MM.1S (cell line): Measurements from ENCODE around the gene COL6A2.

Source experiments
- DNase-seq: peaks from one replicate; pipeline ENCODE4 v3.0.0-alpha.2; 2015
- H2AFZ ChIP-seq: fragments of 300-600 bp; sonication (generic); 2 replicates; pipeline ENCODE4 v1.6.0; 2016; ENCODE audit warnings: antibody characterized with exemption, low read length
- H3F3A ChIP-seq: fragments of 300-600 bp; sonication (generic); 2 replicates; pipeline ENCODE4 v1.6.1; 2016; ENCODE audit warnings: mild to moderate bottlenecking, antibody characterized with exemption, low read length, moderate library complexity, mixed read lengths; ENCODE audit not compliant: insufficient read depth
- H3K27ac ChIP-seq: fragments of 300-600 bp; sonication (generic); 2 replicates; pipeline ENCODE4 v1.5.1; 2016; ENCODE audit warnings: mild to moderate bottlenecking, low read length
- H3K27me3 ChIP-seq: fragments of 300-600 bp; sonication (generic); replicated peaks from 2 replicates; pipeline ENCODE4 v1.6.0; 2016; ENCODE audit warnings: low read length; ENCODE audit not compliant: insufficient read depth
- H3K36me3 ChIP-seq: fragments of 300-600 bp; sonication (generic); replicated peaks from 2 replicates; pipeline ENCODE4 v1.6.1; 2016; ENCODE audit warnings: mild to moderate bottlenecking, low read length, mixed read lengths; ENCODE audit not compliant: insufficient read depth
- H3K4me1 ChIP-seq: fragments of 300-600 bp; sonication (generic); 2 replicates; pipeline ENCODE4 v1.6.1; 2016; ENCODE audit warnings: low read length, mixed read lengths
- H3K4me2 ChIP-seq: fragments of 300-600 bp; sonication (generic); 2 replicates; pipeline ENCODE4 v1.6.0; 2016; ENCODE audit warnings: low read depth, low read length
- H3K4me3 ChIP-seq: fragments of 300-600 bp; sonication (generic); 2 replicates; pipeline ENCODE4 v1.5.1; 2016; ENCODE audit warnings: low read length, mixed read lengths
- H3K79me2 ChIP-seq: fragments of 300-600 bp; sonication (generic); 2 replicates; pipeline ENCODE4 v1.6.1; 2016; ENCODE audit warnings: mixed run types, low read length, mixed read lengths
- H3K9ac ChIP-seq: fragments of 300-600 bp; sonication (generic); 2 replicates; pipeline ENCODE4 v1.6.1; 2016; ENCODE audit warnings: low read length, mixed read lengths
- H3K9me2 ChIP-seq: fragments of 300-600 bp; sonication (generic); replicated peaks from 2 replicates; pipeline ENCODE4 v1.6.1; 2016; ENCODE audit warnings: mild to moderate bottlenecking, low read length, mixed read lengths; ENCODE audit not compliant: insufficient read depth
- H3K9me3 ChIP-seq: fragments of 300-600 bp; sonication (generic); replicated peaks from 2 replicates; pipeline ENCODE4 v1.6.1; 2016; ENCODE audit warnings: mild to moderate bottlenecking, low read length, mixed read lengths; ENCODE audit not compliant: insufficient read depth
- H4K20me1 ChIP-seq: fragments of 300-600 bp; sonication (generic); 2 replicates; pipeline ENCODE4 v1.6.1; 2016; ENCODE audit warnings: mild to moderate bottlenecking, low read length, moderate library complexity, mixed read lengths; ENCODE audit not compliant: insufficient read depth
- EZH2 ChIP-seq: fragments of 300-600 bp; sonication (generic); optimal IDR thresholded peaks from 2 replicates; pipeline ENCODE3; 2017; ENCODE audit warnings: low read depth, mild to moderate bottlenecking, antibody characterized with exemption, low read length, mixed read lengths
- EZH2phosphoT487 ChIP-seq: fragments of 300-600 bp; sonication (generic); IDR thresholded peaks from 2 replicates; pipeline ENCODE4 v1.6.1; 2018; ENCODE audit warnings: antibody characterized with exemption, low read length
- TF ChIP-seq, protein P1 (sequence below): fragments of 300-600 bp; sonication (generic); IDR thresholded peaks from 2 replicates; pipeline ENCODE4 v1.5.1; 2016; ENCODE audit warnings: antibody characterized with exemption, low read length, mixed read lengths

COL6A2 gene

DNA sequence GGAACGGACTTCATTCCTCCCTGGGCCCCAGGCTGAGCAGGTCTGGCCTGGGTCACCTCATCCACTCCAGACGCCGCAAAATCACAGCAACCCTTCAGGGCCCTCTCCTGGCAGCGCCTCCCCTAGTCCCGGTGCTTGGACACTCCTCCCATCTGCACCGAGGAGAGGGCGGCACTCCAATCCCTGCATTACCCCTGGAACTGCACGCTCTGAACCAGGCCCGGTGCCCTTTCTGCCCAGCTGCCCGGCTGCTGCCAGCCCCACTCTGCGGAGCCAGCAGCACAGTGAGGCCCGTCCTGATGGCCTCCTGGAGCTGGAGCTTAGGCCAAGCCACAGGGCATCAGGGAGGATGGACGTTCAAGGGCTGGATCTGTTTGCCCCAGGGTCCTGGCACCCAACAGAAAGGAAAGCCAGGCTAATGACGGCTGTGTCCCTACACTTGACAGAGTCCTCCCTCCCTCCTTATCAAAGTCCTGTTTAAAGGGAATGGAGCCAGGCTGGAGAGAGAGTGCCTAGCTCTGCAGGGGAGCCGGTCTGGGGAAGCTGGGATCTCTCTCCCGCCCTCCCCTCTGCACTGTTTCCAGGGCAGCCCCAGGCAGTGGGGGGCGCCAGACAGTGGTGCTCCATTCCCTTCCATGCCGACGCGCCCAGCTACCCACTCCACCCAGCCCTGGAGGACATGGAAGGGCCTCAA, 12.7 kb downstream of the COL6A2 start:
- Histone ChIP-seq H3K4me2 (no peak overlapping the region), H3K9me2 (no peaks in the 10 kb centered on the region), H3F3A (no peaks in the 10 kb centered on the region), H3K4me1 (no peaks in the 10 kb centered on the region), H3K27me3 (peaks cover 94% of the 10 kb centered on the region), H4K20me1 (no peaks in the 10 kb centered on the region), H3K9ac (no peak overlapping the region), H3K79me2 (no peaks in the 10 kb centered on the region), H3K4me3 (no peak overlapping the region), H3K9me3 (no peaks in the 10 kb centered on the region), H3K27ac (no peak overlapping the region), H2AFZ (no peak overlapping the region), H3K36me3 (no peaks in the 10 kb centered on the region)
- TF ChIP-seq, protein P1, sequence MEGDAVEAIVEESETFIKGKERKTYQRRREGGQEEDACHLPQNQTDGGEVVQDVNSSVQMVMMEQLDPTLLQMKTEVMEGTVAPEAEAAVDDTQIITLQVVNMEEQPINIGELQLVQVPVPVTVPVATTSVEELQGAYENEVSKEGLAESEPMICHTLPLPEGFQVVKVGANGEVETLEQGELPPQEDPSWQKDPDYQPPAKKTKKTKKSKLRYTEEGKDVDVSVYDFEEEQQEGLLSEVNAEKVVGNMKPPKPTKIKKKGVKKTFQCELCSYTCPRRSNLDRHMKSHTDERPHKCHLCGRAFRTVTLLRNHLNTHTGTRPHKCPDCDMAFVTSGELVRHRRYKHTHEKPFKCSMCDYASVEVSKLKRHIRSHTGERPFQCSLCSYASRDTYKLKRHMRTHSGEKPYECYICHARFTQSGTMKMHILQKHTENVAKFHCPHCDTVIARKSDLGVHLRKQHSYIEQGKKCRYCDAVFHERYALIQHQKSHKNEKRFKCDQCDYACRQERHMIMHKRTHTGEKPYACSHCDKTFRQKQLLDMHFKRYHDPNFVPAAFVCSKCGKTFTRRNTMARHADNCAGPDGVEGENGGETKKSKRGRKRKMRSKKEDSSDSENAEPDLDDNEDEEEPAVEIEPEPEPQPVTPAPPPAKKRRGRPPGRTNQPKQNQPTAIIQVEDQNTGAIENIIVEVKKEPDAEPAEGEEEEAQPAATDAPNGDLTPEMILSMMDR: no peak
- TF ChIP-seq EZH2 (no peak), EZH2phosphoT487 (no peak)
- DNase-seq: no peak

DNA sequence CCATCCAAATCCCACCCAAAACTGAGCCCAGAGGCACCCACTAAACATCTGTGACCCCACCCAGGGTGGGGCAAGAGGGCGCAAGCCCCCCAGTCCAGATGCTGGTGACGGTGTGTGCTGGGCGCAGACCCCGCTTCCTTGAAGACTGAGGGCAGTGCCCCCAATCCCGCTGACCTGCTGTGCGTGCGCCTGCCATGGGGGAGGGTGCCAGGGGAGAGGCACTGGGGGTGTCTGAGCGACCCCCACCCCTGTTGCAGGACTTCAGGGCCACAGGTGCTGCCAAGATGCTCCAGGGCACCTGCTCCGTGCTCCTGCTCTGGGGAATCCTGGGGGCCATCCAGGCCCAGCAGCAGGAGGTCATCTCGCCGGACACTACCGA, 13.3 kb downstream of the COL6A2 start:
- Histone ChIP-seq H3K36me3 (no peaks in the 10 kb centered on the region), H3K27me3 (peaks cover 94% of the 10 kb centered on the region), H3K9me3 (no peaks in the 10 kb centered on the region), H3K9ac (no peak overlapping the region), H3K79me2 (no peaks in the 10 kb centered on the region), H3F3A (no peaks in the 10 kb centered on the region), H4K20me1 (no peaks in the 10 kb centered on the region), H3K4me2 (no peak overlapping the region), H3K27ac (no peak overlapping the region), H2AFZ (no peak overlapping the region), H3K9me2 (no peaks in the 10 kb centered on the region), H3K4me3 (no peak overlapping the region), H3K4me1 (no peaks in the 10 kb centered on the region)
- TF ChIP-seq EZH2phosphoT487 (no peak), EZH2 (no peak)
- TF ChIP-seq, protein P1: no peak
- DNase-seq: no peak

DNA sequence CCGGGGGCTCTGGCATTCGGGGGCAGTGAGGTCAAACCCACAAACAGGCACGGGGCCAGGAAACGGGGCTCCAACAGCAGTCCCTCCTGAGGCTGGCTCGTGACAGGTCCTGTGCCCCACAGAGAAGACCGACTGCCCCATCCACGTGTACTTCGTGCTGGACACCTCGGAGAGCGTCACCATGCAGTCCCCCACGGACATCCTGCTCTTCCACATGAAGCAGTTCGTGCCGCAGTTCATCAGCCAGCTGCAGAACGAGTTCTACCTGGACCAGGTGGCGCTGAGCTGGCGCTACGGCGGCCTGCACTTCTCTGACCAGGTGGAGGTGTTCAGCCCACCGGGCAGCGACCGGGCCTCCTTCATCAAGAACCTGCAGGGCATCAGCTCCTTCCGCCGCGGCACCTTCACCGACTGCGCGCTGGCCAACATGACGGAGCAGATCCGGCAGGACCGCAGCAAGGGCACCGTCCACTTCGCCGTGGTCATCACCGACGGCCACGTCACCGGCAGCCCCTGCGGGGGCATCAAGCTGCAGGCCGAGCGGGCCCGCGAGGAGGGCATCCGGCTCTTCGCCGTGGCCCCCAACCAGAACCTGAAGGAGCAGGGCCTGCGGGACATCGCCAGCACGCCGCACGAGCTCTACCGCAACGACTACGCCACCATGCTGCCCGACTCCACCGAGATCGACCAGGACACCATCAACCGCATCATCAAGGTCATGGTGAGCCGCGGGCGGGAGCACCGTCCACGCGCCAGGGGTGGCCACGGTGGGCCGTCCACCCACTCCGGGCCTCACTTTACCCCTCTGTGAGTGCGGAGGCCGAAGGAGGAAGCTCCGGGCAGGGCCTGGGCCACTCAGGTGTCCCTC, 14.2 kb downstream of the COL6A2 start:
- Histone ChIP-seq H3K4me3 (no peak overlapping the region), H3K79me2 (no peaks in the 10 kb centered on the region), H3K9me2 (no peaks in the 10 kb centered on the region), H3F3A (no peaks in the 10 kb centered on the region), H3K27me3 (peaks cover 94% of the 10 kb centered on the region), H4K20me1 (no peaks in the 10 kb centered on the region), H3K4me2 (no peak overlapping the region), H3K9me3 (no peaks in the 10 kb centered on the region), H2AFZ (no peak overlapping the region), H3K9ac (no peak overlapping the region), H3K36me3 (no peaks in the 10 kb centered on the region), H3K27ac (no peak overlapping the region), H3K4me1 (no peaks in the 10 kb centered on the region)
- DNase-seq: no peak
- TF ChIP-seq, protein P1: no peak
- no peak for TF ChIP-seq EZH2phosphoT487
- TF ChIP-seq EZH2: no peak
